ENCODE results near the gene ACOT7. TPM values are rescaled to one million over a fixed set of nuclear protein-coding genes. Genes with fewer than 3 reads are reported as not detected.
"Not testable (repeated sequence)": the region's sequence is repeated elsewhere in the genome, so short reads cannot be mapped to it uniquely, and the experiment has no call there.

ACOT7 gene
- total RNA-seq, 4 donors from 2014 or later: 3.7 to 13.4 (median 6.3) TPM

DNA sequence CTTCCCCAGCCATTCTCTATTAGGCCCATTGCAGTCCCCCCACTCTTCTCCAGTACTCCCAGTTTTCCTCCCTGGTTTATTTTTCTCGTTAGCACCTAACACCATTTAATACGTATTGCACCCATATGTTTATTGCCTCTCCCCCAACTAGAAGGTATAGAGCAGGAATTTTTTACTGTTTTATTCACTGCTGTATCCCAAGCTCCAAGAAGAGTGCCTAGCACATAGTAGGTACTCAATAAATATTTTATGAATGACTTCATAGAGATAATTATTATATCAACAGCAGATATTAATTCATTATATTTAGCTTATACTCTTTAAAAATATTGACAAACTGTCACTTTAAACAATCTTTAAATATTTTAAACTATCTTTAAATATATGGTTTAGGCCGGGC, 5.7 kb upstream of the ACOT7 start:
- Histone ChIP-seq H3K4me3 (replicated peaks in 1 of 3) (no peak overlapping the region), H3K4me1 (peaks cover under 1% of the 10 kb centered on the region in 2 donors), H3K27me3 (no peaks in the 10 kb centered on the region), H3K27ac (no peak overlapping the region), H3K36me3 (no peaks in the 10 kb centered on the region), H3K9me3 (no peaks in the 10 kb centered on the region)
- TF ChIP-seq, protein P1, sequence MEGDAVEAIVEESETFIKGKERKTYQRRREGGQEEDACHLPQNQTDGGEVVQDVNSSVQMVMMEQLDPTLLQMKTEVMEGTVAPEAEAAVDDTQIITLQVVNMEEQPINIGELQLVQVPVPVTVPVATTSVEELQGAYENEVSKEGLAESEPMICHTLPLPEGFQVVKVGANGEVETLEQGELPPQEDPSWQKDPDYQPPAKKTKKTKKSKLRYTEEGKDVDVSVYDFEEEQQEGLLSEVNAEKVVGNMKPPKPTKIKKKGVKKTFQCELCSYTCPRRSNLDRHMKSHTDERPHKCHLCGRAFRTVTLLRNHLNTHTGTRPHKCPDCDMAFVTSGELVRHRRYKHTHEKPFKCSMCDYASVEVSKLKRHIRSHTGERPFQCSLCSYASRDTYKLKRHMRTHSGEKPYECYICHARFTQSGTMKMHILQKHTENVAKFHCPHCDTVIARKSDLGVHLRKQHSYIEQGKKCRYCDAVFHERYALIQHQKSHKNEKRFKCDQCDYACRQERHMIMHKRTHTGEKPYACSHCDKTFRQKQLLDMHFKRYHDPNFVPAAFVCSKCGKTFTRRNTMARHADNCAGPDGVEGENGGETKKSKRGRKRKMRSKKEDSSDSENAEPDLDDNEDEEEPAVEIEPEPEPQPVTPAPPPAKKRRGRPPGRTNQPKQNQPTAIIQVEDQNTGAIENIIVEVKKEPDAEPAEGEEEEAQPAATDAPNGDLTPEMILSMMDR (IDR thresholded peaks at IDR 0.05): no peak
- no peak for TF ChIP-seq POLR2A (IDR thresholded peaks at IDR 0.05)
- no peak for DNase-seq
- intact Hi-C loops (cut with DNase I): no loop called here
- 84 to 91% methylated on average over 3 of the region's 3 CpGs for WGBS, 2 donors

DNA sequence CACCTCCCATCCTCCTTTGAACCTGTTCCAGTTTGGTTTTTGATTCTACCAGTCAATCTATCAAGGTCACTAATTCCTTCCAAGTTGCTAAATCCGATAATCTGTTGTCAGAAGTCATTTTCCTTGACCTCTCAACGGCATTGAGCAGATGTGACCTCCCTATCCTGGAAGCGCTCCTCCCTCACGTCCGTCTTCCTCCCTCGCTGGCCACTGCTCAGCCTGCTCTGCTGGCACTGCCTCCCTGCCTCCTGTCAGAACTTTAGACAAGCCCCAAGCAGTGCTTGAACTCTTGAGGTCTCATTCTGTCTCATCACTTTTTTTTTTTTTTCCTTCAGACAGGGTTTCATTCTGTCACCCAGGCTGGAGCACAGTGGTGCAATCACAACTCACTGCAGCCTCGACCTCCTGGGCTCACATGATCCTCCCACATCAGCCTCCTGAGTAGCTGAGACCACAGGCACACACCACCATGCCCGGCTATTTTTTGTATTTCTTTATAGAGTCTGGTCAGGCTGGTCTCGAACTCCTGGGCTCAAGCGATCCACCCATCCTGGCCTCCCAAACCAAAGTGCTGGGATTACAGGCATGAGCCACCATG, 4.4 kb upstream of the ACOT7 start:
- intact Hi-C loops (cut with DNase I): no loop called here
- no peak for DNase-seq
- H3K27me3 ChIP-seq: no peaks in the 10 kb centered on the region
- no peak overlapping the region for H3K27ac ChIP-seq
- H3K36me3 ChIP-seq: no peaks in the 10 kb centered on the region
- no peak overlapping the region for H3K4me3 ChIP-seq (replicated peaks in 1 of 3)
- no peaks in the 10 kb centered on the region for H3K9me3 ChIP-seq
- peaks cover 4 to 5% of the 10 kb centered on the region in 2 donors for H3K4me1 ChIP-seq
- 71 to 74% methylated on average over 10 of the region's 10 CpGs for WGBS, 2 donors
- no peak for TF ChIP-seq POLR2A (IDR thresholded peaks at IDR 0.05)
- TF ChIP-seq, protein P1 (IDR thresholded peaks at IDR 0.05): no peak

DNA sequence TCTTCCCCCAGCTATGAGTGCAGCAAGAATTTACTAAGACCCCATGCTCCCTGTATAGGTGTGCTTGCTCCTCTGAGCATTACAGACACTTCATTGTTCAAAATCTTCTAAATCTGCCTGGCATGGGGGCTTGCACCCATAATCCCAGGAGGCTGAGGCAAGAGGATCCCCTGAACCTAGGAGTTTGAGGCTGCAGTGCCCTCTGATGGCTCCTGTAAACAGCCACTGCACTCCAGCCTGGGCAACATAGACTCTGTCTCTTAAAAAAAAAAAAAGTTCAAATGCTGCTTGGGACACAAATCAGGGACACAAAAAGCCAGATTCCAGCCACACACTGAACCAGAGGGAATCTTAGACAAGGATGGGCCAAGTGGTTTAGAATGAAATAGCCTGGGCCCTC, 3.4 kb upstream of the ACOT7 start:
- H3K9me3 ChIP-seq: no peaks in the 10 kb centered on the region
- no peaks in the 10 kb centered on the region for H3K36me3 ChIP-seq
- no peak for DNase-seq
- no peak overlapping the region for H3K27ac ChIP-seq
- H3K4me1 ChIP-seq: peaks cover 8 to 11% of the 10 kb centered on the region in 2 donors
- H3K27me3 ChIP-seq: no peaks in the 10 kb centered on the region
- intact Hi-C loops (cut with DNase I): no loop called here
- no peak overlapping the region for H3K4me3 ChIP-seq (replicated peaks in 1 of 3)
- no peak for TF ChIP-seq POLR2A (IDR thresholded peaks at IDR 0.05)
- TF ChIP-seq, protein P1 (IDR thresholded peaks at IDR 0.05): no peak

DNA sequence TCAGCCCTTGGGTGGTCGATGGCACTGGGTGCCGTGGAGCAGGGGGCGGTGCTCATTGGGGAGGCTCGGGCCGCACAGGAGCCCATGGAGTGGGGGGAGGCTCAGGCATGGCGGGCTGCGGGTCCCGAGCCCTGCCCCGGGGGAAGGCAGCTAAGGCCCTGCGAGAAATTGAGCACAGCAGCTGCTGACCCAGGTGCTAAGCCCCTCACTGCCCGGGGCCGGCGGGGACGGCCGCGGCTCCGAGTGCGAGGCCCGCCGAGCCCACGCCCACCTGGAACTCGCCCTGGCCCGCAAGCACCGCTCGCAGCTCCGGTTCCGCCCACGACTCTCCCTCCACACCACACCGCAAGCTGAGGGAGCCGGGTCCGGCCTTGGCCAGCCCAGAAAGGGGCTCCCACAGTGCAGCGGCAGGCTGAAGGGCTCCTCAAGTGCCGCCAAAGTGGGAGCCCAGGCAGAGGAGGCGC, 2.2 kb upstream of the ACOT7 start:
- H3K9me3 ChIP-seq; intact Hi-C loops (cut with DNase I); H3K36me3 ChIP-seq; H3K27me3 ChIP-seq; H3K4me3 ChIP-seq (replicated peaks in 1 of 3); DNase-seq; H3K27ac ChIP-seq: not testable (repeated sequence)
- 91 to 95% methylated on average over 17 to 22 of the region's 34 CpGs for WGBS, 2 donors
- peaks cover 8 to 11% of the 10 kb centered on the region in 2 donors for H3K4me1 ChIP-seq

DNA sequence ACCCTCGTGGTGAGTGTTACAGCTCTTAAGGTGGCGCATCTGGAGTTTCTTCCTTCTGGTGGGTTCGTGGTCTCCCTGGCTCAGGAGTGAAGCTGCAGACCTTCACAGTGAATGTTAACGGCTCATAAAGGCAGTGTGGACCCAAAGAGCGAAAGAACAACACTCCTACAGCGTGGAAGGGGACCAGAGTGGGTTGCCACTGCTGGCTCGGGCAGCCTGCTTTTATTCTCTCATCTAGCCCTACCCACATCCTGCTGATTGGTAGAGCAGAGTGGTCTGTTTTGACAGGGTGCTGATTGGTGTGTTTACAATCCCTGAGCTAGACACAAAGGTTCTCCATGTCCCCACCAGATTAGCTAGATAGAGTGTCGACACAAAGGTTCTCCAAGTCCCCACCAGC, 1.6 kb upstream of the ACOT7 start:
- peaks cover 8 to 11% of the 10 kb centered on the region in 2 donors for H3K4me1 ChIP-seq
- H3K9me3 ChIP-seq; intact Hi-C loops (cut with DNase I); DNase-seq; H3K27me3 ChIP-seq; H3K36me3 ChIP-seq; H3K27ac ChIP-seq; H3K4me3 ChIP-seq (replicated peaks in 1 of 3): not testable (repeated sequence)
- 90 to 94% methylated on average over 5 to 8 of the region's 8 CpGs for WGBS, 2 donors

DNA sequence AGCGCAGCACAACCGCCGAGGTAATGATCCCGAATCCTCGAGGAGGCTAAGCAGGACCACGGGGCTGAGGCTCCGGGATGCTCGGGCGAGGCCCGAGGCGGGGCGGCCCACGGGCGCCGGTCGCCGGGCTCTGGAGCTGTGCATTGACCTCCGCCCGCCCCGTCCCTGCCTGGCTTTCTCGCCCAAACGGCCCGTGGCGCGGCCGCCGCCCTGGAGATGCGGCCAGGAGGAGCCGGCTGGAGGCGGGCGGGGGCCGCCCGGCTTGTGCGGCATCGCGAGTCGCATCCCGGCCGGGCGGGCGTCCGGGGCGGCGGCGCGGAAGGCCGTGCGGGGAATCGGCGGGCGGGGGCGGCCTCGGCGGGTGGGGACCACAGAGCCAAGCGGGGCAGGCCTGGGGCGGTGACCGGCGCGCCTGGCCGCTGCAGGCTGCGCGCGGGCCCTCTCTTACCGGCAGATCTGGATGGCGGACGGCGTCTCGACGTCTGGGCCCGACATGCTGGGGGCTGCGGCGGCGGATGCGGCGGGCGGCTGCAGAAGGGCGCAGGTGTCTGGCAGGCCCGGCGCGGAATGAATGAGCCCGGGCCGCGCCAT, 663 bp downstream of the ACOT7 start:
- TF ChIP-seq POLR2A (IDR thresholded peaks at IDR 0.05): no peak
- TF ChIP-seq, protein P1 (IDR thresholded peaks at IDR 0.05): no peak
- Histone ChIP-seq H3K4me3 (replicated peaks in 1 of 3) (peak overlapping the region in 1 of 3 donors; percentile 61), H3K27me3 (no peaks in the 10 kb centered on the region), H3K9me3 (no peaks in the 10 kb centered on the region), H3K27ac (no peak overlapping the region), H3K36me3 (no peaks in the 10 kb centered on the region), H3K4me1 (peaks cover 8 to 11% of the 10 kb centered on the region in 2 donors)
- 0% methylated on average over 4 of the region's 83 CpGs; no CpG with 5 or more reads in 1 of the 2 donors for WGBS, 2 donors
- DNase-seq: no peak
- intact Hi-C loops (cut with DNase I): no loop called here
